SHP77 treated with DMSO at 0.1 percent for 48 hours (cell line): ENCODE results near the gene RBM42.
"Not testable (repeated sequence)": the region's sequence is repeated elsewhere in the genome, so short reads cannot be mapped to it uniquely, and the experiment has no call there.

ENCODE experiments used
- DNase-seq: peaks from one replicate; lab custom pipeline; 2025; lab: John Stamatoyannopoulos, UW

The RBM42 gene, protein sequence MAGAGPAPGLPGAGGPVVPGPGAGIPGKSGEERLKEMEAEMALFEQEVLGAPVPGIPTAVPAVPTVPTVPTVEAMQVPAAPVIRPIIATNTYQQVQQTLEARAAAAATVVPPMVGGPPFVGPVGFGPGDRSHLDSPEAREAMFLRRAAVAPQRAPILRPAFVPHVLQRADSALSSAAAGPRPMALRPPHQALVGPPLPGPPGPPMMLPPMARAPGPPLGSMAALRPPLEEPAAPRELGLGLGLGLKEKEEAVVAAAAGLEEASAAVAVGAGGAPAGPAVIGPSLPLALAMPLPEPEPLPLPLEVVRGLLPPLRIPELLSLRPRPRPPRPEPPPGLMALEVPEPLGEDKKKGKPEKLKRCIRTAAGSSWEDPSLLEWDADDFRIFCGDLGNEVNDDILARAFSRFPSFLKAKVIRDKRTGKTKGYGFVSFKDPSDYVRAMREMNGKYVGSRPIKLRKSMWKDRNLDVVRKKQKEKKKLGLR

DNA sequence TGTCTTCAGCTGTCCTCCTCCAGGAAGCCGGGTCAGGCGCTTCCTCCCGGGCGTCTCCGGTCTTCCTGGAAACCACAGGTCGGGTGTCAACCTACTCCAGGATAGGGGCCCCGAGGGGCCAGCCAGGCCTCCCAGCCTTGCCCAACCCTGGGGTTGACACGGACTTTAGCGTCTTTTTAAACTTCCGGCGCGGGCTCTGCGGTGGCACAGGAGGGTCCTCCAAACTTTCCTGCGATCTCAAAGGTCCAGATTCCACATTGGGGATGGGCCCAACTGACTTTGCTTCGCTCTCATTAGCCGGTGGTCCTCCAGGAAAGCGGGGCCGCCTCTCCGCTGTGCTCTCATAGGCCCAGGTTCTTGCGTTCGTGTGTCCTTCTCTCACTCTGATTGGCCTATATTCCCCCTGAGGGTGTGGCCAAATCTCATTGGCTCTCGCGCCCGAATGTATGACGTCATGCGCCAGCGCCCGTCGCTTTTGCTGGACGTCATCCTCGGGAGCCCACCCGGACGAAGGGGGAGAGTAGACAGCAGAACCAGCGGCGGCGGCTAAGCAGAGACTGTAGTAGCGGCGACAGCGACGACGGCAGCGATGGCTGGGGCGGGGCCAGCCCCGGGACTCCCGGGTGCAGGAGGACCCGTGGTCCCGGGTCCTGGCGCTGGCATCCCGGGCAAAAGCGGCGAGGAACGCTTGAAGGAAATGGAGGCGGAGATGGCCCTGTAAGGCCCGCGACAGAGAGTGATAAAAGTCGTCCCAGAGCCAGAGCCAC, at the start of gene RBM42:
TSS of gene RBM42 (plus strand) at position 472 of the 767 bp plus-strand sequence. CDS start at position 590, 118 bp downstream.
- DNase-seq, result peak; percentile 94

DNA sequence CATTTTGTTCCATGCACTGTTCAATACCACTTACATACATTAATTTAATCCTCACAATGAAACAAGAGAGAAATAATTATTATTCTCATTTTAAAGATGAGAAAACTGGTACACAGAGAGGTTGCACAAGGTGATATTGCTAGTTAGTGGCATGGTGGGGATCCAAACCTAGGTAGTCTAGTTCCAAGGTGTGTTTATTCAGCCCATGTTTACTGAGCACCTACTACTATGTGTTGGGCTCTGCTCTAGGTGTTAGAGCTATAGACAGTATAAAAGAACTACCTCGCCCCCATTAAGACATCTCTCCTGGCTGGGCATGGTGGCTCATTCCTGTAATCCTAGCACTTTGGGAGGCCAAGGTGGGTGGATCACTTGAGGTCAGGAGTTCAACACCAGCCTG, 46.1 kb upstream of the RBM42 start:
- DNase-seq, result no peak

DNA sequence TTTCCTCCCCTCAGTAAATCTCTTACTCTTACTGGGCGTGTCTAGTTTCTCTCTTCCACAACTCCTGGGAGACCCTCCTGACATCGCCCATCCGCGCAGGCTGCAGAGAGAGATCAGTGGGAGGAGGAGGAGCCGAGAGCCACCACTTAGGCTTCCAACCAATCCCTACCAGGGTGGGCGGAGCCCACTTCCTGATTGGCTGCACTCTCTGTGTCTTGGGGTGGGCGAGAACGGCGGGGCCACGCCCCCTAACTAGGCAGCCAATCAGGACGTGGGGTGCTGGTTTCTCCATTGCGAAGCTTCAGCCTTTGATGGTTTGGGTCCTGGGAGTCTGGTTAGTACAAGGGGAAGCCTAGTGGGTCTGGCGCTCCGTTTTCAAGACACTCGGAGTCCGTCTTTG, 43.0 kb upstream of the RBM42 start, which contains the start of gene PMIS2:
TSS of gene PMIS2 (plus strand) at position 326 of the 400 bp plus-strand sequence. CDS start 87 bp downstream, outside the sequence.
- no peak for DNase-seq

DNA sequence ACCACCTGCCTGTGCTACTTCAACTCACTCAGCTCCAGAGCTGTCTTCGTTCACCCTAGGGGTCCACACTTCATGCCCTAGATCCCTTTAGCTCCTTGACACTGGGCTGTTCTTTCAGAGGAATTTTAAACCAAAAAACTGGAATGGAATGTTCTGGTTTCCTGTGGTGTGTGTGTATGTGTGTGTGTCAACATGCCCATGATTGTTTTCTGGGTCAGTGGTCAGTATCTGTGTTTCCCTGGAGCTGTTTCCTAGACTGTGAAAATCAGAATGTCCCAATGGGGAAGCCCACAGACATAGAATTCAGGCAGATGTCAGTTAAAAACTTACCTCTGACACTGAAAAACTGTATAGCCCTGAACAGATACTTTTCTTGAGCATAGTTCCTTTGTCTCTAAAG, 41.5 kb upstream of the RBM42 start:
- DNase-seq, result no peak

DNA sequence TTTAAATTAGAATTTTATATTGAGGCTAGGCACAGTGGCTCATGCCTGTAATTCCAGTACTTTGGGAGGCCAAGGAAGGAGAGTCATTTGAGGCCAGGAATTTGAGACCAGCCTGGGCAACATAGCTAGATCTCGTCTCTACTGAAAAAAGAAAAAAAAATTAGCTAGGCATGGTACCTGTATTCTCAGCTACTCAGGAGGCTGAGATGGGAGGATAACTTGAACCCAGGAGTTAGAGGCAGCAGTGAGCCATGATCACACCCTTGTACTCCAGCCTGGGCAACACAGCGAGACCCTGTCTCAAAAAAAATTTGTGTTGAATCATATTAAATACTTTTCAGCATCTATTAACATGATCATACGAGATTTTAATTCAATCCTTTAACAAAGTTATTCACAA, 38.0 kb upstream of the RBM42 start:
- no peak for DNase-seq

DNA sequence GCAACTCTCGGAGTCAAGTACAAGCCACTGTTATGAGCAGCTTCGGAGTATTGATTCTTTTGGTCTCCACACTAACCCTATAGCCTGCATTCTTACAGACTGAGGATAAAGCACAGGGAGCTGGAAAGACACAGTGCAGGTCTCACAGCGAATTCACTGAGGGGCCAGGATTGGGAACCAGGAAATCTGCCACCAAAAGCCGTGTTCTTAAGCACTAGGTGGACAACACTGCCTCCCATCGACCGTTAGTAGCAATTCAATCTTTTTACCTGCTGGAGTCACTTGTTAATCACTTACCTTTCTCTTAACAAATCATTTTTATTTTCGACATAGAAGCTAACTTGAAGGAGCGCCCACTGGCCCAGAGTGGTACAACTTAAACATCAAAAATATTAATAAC, 36.6 kb upstream of the RBM42 start:
- DNase-seq, result peak; percentile 36

DNA sequence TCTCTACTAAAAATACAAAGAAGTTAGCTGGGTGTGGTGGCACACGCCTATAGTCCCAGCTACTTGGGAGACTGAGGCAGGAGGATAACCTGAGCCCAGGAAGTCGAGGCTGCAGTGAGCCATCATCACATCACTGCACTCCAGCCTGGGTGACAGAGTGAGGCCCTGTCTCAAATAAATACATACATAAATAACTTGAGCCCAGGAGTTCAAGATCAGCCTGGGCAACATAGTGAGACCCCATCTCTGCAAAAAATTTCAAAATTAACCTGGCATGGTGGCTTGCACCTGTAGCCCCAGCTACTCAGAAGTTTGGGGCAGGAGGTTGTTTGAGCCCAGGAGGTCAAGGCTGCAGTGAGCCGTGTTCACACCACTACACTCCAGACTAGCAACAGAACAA, 33.8 kb upstream of the RBM42 start:
- DNase-seq, result not testable (repeated sequence)

DNA sequence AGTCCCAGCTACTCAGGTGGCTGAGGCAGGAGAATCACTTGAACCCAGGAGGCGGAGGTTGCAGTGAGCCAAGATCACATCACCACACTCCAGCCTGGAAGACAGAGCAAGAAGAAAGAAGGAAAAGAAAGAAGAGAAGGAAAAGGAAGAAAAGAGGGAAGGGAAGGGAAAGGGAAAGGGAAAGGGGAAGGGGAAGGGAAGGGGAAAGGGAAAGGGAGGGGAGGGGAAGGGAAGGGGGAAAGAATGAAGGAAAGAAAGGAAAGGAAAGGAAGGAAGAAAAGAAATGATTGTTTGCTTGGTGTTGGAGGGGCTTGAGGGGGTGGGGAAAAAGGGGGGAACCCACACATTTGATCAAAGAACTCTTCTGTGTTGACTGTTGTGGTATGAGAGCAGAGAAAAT, 32.9 kb upstream of the RBM42 start:
- DNase-seq, result no peak

DNA sequence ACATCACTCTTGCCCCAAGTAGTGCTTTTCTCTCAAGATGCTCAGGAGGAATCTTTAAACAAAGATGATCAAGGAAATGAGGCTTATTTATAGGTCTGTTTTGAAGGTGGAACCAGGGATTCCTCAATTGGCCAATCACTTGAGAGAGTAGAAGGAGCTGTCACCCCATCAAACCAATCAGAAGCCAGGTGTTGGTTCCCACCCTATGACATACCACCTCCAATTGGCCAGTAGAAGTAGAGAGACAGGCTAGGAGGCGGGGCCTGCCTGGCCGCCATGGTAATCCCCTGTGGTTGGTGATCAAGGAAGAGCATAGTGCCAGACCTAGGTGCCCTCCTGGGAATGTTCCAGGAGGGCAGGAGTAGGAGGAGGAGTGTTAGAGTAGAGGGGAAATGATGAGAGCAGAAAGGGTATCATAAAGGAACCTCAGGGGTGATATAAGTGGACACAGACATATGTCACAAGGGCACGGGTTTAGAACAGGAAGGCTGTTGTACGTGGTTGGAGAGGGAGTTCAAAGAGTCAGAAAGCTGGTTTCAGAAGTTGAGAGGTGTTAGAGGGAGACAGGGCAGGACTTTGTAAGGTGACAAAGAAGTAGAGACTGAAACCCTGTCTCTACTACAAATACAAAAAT, 32.4 kb upstream of the RBM42 start:
- DNase-seq, result no peak

DNA sequence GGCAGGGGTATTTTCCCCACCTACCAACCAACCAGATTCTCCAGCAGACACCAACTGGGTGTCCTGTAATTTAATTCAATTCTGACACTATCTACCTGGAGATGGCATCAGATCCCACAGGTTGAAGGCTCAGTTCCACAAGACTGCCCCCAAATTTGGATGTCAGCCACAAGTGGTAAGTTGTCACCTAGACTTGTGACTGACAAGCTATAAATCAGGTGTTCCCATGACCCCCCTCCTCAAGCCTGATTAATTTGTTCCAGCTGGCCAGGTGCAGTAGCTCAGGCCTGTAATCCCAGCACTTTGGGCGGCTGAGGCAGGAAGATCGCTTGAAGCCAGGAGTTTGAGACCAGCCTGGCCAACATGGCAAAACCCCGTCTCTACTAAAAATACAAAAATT, 26.9 kb upstream of the RBM42 start:
- no peak for DNase-seq

DNA sequence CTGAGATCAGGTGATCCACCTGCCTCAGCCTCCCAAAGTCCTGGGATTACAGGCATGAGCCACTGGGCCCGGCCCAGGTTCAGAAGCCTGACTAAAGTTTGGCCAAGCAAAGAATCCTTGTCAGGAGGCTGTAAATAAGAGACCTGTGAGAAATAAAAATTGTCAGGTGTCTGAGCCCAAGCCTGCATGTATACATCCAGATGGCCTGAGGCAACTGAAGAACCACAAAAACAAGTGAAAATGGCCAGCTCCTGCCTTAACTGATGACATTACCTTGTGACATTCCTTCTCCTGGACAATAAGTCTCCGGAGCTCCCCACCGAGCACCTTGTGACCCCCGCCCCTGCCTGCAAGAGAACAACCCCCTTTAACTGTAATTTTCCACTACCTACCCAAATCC, 24.4 kb upstream of the RBM42 start:
- not testable (repeated sequence) for DNase-seq

DNA sequence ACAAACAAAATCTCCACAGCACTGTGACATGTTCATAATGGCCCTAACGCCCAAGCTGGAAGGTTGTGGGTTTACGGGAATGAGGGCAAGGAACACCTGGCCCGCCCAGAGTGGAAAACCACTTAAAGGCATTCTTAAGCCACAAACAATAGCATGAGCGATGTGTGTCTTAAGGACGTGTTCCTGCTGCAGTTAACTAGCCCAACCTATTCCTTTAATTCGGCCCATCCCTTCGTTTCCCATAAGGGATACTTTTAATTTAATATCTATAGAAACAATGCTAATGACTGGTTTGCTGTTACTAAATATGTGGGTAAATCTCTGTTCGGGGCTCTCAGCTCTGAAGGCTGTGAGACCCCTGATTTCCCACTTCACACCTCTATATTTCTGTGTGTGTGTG, 21.7 kb upstream of the RBM42 start:
- DNase-seq, result not testable (repeated sequence)

DNA sequence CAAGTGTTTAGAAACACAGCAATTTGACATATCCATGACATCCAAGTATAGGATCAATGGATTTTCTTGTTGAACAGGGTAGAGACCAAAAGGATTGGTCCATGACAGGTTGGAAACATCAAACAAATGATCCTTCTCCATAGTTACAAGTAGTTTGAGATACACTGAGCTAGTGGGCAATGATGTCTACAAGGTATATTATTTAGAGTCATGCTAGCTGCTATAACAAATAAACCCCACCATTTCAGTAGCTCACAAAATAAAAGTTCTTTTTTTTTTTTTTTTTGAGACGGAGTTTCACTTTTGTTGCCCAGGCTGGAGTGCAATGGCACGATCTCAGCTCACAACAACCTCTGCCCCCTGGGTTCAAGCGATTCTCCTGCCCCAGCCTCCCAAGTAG, 21.2 kb upstream of the RBM42 start:
- no peak for DNase-seq

DNA sequence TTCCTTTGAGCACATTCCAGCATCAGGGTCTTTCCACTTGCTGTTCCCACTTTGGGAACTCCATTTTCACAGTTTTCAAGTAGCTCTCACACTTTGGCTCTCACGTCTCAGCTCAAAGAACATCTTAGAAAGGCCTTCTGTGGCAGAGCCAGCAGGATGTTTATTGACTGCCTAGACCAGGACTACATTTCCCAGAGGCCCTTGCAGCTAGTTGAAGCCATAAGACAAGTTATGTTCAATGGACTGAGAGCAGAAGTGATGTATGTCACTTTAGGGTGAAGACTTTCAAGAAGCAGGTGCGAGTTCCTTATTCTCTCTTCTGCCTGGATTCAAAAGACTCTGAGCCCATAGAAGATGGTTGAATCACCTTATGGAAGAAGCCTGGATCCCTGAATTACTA, 20.6 kb upstream of the RBM42 start:
- DNase-seq, result no peak

DNA sequence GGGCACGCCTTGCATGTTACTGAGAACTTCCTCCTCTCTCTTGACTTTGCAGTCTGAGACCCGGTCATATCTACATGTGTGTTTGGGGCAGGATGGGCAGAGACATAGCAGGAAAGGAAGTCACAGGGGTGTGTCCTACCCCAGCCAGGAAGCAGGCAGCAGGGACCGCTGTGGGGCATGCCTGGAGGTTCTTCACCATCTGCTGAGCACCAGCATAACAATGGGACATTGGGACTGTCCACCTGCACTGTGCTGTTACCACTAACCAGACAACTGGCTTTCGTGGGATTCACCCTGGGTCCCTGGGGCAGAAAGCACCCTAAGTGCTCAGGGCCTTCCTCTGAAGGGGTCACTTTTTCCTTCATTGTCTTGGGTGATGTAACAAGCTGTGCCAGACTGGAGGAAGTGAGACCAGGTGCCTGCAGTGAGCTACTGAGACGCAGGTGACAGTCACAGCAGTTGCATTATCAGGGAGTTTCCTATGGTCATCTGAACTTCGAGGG, 18.9 kb upstream of the RBM42 start:
- no peak for DNase-seq

DNA sequence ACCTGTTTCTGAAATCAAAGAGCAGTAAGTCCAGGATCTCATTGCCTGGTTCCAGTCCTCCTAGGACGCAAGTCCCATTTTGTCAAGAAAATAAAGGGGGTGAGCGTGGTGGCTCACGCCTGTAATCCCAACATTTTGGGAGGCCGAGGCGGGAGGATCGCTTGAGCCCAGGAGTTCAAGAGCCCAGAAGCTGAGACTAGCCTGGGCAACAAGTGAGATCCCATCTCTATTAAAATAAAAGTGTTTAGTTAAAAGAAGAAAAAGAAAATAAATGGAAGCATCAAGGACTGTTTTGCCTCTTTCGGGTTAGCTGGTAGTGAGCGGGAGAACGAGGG, 16.6 kb upstream of the RBM42 start:
- no peak for DNase-seq

DNA sequence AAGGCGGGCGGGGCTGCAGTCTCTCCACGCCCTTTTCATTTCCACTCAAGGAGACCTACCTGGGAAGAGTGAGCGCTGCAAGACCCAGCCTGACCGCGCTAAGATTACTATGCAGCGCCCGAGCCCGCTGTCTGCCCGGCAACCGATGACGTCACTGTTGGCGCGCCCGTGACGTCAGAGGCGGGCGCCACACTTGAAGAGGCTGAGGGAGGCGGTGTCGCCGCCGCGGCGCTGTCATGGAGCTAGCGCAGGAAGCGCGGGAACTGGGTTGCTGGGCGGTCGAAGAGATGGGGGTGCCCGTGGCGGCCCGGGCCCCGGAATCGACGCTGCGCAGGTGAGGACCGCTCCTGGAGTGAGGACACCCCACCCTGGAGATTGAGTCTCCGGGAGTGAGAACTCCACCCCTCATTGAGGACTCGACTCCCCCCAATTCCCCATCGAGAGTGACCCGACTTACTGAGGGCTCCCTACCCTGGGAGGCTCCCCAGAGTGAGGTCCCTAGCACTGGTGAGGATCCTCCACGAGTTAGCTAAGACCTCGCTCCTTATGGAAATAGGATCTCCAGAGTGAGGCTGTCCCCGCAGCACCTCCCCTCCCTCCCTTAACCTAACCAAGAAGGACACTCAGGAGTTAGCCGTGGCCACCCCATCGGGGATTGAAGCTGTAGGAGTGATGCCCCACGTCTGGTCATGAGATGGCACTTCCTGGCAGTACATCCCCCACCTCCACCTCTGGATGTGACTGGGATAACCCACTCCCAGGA, 16.1 kb upstream of the RBM42 start, which contains the start of gene HAUS5:
TSS of gene HAUS5 (plus strand) at position 177 of the 763 bp plus-strand sequence. CDS start at position 237, 60 bp downstream.
- peak; percentile 77 for DNase-seq

DNA sequence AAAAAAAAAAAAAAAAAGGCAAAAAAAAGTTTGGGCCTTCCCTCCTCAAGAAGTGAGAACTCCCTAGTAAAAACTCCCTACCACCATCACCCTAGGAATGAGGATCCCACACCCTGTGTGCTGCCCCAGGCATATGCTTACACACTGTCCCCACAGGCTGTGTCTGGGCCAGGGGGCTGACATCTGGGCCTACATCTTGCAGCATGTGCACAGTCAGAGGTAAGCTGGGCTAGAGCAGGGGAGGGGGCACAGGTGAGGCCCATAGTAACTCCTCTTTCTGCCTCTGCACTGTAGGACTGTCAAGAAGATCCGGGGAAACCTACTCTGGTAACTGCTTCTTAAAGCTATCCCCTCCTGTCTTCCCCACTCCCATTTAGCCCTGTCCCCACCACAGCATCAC, 15.3 kb upstream of the RBM42 start:
- no peak for DNase-seq

DNA sequence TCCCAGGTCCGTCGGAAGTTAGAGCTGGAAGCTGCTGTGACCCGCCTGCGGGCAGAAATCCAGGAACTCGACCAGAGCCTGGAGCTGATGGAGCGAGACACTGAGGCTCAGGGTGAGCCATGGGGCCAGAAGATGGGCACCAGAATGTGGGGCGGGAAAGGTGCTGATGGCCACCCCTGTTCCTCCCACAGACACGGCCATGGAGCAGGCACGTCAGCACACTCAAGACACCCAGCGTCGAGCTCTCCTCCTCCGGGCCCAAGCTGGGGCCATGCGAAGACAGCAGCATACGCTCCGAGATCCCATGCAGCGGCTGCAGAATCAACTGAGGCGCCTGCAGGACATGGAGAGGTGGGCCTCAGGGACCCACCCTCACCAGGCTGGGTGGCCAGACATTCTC, 13.8 kb upstream of the RBM42 start:
- DNase-seq, result no peak

DNA sequence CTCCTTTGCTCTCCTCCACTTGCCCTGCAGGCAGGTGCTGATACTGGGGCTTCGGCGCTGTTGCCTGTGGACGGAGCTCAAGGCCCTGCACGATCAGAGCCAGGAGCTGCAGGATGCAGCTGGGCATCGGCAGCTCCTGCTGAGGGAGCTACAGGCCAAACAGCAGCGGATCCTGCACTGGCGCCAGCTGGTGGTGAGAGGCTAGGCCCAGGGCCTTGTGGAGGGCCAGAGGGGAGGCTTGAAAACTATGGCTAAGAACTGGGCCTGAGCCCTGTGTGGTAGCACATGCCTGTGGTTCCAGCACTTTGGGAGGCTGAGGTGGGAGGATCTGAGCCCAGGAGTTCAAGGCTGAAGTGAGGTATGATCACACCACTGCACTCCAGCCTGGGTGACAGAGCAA, 10.0 kb upstream of the RBM42 start:
- DNase-seq, result no peak

DNA sequence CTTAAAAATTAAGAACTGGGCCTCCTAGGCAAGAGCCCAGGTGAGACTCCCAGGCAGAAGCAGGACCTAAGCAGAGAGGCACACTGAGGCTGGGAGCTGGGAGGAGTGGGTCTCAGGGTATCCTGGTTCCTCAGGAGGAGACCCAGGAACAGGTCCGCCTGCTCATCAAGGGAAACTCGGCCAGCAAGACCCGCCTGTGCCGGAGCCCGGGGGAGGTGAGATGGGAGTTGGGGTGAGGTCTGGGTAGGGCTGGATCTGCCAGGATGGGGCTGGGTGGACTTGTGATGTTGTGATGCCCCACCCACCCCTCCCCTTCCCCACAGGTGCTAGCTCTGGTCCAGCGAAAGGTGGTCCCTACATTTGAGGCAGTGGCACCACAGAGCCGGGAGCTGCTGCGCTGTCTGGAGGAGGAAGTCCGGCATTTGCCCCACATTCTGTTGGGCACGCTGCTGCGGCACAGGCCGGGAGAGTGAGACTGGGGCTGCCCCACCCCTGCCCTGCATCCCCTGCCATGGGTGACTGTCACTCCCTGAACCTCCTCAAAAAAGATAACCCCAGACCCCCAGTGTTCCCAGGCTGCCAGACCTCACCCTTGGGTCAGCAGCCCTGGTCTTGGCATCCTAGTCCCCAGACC, 9.4 kb upstream of the RBM42 start:
- DNase-seq, result no peak
